Skeletal muscle satellite cell (primary cell): ENCODE measurements around the gene PLBD1.
A peak's percentile ranks its signal among the peaks of the same experiment; 100 is the strongest.

ENCODE experiments used
- H3K27me3 ChIP-seq: 2 replicates; pipeline ENCODE4 v1.7.0; 2013; ENCODE audit warnings: low read length; ENCODE audit not compliant: control insufficient read depth, insufficient read depth
- H3K36me3 ChIP-seq: 2 replicates; pipeline ENCODE4 v1.7.0; 2013; ENCODE audit warnings: mild to moderate bottlenecking, control low read depth, low read length; ENCODE audit not compliant: insufficient read depth
- H3K4me1 ChIP-seq: 2 replicates; pipeline ENCODE4 v1.7.0; 2013; ENCODE audit warnings: low read length; ENCODE audit not compliant: control insufficient read depth, insufficient read depth
- H3K4me2 ChIP-seq: 2 replicates; pipeline ENCODE4 v1.7.0; 2013; ENCODE audit warnings: mild to moderate bottlenecking, low read length
- H3K4me3 ChIP-seq: 2 replicates; pipeline ENCODE4 v1.7.0; 2013; ENCODE audit warnings: low read length
- H3K9ac ChIP-seq: 2 replicates; pipeline ENCODE4 v1.7.0; 2013; ENCODE audit warnings: mild to moderate bottlenecking, low read depth, low read length, moderate library complexity
- H3K9me3 ChIP-seq: replicated peaks from 2 replicates; pipeline ENCODE4 v1.7.0; 2013; ENCODE audit warnings: mild to moderate bottlenecking, control low read depth, low read length

Gene PLBD1

DNA sequence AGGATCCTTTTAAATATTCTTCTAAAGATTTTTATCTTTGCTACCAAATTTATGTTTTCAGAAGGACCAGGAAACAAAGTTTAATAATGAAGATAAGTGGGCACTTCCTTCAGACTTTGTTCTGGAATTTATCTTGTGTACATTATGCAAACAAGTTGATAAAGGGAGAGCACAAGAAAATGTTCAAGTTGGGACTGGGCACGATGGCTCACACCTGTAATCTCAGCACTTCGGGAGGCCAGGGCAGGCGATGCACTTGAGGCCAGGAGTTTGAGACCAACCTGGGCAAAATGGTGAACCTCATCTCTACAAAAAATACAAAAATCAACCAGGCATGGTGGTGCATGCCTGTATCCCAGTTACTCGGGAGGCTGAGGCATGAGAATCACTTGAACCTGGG lies 4.6 kb downstream of the PLBD1 start:
- no peaks in the 10 kb centered on the region for H3K27me3 ChIP-seq
- no peaks in the 10 kb centered on the region for H3K4me1 ChIP-seq
- no peak overlapping the region for H3K4me3 ChIP-seq
- no peaks in the 10 kb centered on the region for H3K36me3 ChIP-seq
- H3K4me2 ChIP-seq: no peak overlapping the region
- no peak overlapping the region for H3K9ac ChIP-seq
- no peaks in the 10 kb centered on the region for H3K9me3 ChIP-seq

DNA sequence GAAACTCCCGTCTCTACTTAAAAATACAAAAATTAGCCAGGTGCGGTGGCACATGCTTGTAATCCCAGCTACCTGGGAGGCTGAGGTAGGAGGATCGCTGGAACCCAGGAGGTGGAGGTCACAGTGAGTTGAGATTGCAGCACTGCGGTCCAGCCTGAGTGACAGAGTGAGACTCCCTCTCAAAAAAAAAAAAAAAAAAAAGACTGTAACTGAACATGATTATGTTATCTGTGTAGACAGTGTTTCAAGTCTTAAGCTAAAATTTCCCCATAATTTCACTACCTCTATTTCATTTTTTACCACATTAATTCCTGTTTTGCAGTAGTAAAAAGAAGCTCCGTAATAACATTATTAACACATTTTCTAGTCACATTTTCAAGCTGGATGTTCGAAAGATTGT lies 5.4 kb downstream of the PLBD1 start:
- H3K4me1 ChIP-seq: no peaks in the 10 kb centered on the region
- no peaks in the 10 kb centered on the region for H3K9me3 ChIP-seq
- no peak overlapping the region for H3K4me2 ChIP-seq
- no peak overlapping the region for H3K4me3 ChIP-seq
- no peaks in the 10 kb centered on the region for H3K27me3 ChIP-seq
- no peak overlapping the region for H3K9ac ChIP-seq
- H3K36me3 ChIP-seq: no peaks in the 10 kb centered on the region

DNA sequence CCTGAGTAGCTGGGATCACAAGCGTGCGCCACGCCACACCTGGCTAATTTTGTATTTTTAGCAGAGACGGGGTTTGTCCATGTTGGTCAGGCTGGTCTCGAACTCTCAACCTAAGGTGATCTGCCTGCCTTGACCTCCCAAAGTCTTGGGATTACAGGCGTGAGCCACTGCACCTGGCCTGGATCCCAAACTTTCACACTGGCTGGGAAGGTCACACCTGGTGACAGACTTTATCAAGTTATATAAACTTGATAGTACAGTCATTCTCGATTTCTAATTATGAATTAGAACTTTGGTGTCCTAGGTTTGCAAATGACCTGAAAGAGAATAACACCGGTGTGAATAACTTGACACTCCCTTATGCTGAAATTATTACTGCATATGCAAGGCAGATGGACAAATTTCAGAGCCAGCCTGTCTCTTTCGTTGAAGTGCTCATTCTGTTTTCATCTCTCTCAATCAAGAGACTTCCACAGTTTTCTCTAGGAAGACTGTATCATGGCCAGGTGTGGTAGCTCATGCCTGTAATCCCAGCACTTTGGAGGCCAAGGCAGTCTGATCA lies 5.9 kb downstream of the PLBD1 start:
- H3K9ac ChIP-seq: no peak overlapping the region
- H3K27me3 ChIP-seq: no peaks in the 10 kb centered on the region
- no peaks in the 10 kb centered on the region for H3K9me3 ChIP-seq
- H3K4me3 ChIP-seq: no peak overlapping the region
- H3K36me3 ChIP-seq: no peaks in the 10 kb centered on the region
- H3K4me1 ChIP-seq: no peaks in the 10 kb centered on the region
- no peak overlapping the region for H3K4me2 ChIP-seq

GRCh38 chr12:14560904-14561574 lies 6.6 kb downstream of the PLBD1 start:
- no peak overlapping the region for H3K9ac ChIP-seq
- H3K4me2 ChIP-seq: no peak overlapping the region
- no peaks in the 10 kb centered on the region for H3K27me3 ChIP-seq
- no peaks in the 10 kb centered on the region for H3K9me3 ChIP-seq
- H3K4me3 ChIP-seq: no peak overlapping the region
- no peaks in the 10 kb centered on the region for H3K36me3 ChIP-seq
- H3K4me1 ChIP-seq: no peaks in the 10 kb centered on the region

DNA sequence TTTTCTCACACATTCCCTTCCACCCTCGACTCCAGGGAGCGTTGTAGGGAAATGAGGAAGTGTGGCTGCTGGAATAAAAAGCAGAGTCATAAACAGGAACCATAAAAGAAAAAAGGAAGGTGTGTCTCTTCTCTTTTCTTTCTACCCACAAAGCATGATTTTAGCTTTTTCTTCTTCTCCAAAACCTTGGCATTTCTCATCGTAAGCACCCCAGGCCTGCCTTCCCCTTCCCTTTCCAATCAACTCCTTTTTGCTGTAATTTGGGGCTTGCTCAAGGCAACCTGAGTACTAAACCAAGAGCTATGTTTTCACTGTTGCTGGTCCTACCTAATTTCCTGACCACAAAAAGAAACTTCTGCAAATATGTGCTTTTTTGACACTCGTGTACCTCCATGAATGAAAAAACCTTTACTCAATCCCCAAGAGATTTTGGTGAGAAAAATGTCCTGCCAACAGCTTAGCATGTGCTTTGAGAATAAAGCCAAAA lies 9.2 kb downstream of the PLBD1 start:
- Histone ChIP-seq H3K4me1 (peaks cover 3% of the 10 kb centered on the region), H3K27me3 (no peaks in the 10 kb centered on the region), H3K9ac (no peak overlapping the region), H3K4me2 (no peak overlapping the region), H3K4me3 (no peak overlapping the region), H3K9me3 (no peaks in the 10 kb centered on the region), H3K36me3 (no peaks in the 10 kb centered on the region)

- Histone ChIP-seq H3K4me1 (peaks cover 3% of the 10 kb centered on the region), H3K27me3 (no peaks in the 10 kb centered on the region), H3K4me2 (no peak overlapping the region), H3K9me3 (no peaks in the 10 kb centered on the region), H3K9ac (no peak overlapping the region), H3K4me3 (no peak overlapping the region), H3K36me3 (no peaks in the 10 kb centered on the region)
These were observed 9.7 kb downstream of the PLBD1 start for GRCh38 chr12:14557966-14558365.

- Histone ChIP-seq H3K4me1 (peaks cover 3% of the 10 kb centered on the region), H3K4me2 (peak overlapping the region; percentile 8), H3K27me3 (no peaks in the 10 kb centered on the region), H3K9me3 (no peaks in the 10 kb centered on the region), H3K9ac (no peak overlapping the region), H3K36me3 (no peaks in the 10 kb centered on the region), H3K4me3 (no peak overlapping the region)
These were observed 13.2 kb downstream of the PLBD1 start for GRCh38 chr12:14554281-14555007.

DNA sequence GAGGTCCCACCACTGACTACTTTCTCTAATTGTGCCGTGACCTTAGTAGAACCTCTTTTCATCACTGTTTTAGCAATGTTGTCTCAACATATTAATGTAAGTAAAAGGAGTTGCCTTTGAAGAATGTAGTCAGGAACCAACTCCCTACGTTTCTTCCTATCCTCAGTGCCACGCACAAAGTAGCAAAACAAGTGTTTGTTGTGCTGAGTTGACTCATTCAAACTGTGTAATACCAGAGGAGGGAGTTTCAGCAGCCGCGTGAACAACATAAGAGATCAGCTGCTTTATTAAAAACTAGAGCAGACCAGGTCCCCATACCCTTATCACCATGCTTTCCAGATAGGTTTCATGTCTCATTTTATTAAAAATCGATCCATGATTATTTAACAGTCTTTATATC lies 19.1 kb downstream of the PLBD1 start:
- no peak overlapping the region for H3K9ac ChIP-seq
- H3K4me1 ChIP-seq: no peaks in the 10 kb centered on the region
- no peaks in the 10 kb centered on the region for H3K27me3 ChIP-seq
- H3K4me2 ChIP-seq: no peak overlapping the region
- no peak overlapping the region for H3K4me3 ChIP-seq
- no peaks in the 10 kb centered on the region for H3K36me3 ChIP-seq
- H3K9me3 ChIP-seq: no peaks in the 10 kb centered on the region

- Histone ChIP-seq H3K4me3 (no peak overlapping the region), H3K9me3 (no peaks in the 10 kb centered on the region), H3K27me3 (no peaks in the 10 kb centered on the region), H3K4me1 (no peaks in the 10 kb centered on the region), H3K36me3 (no peaks in the 10 kb centered on the region), H3K4me2 (no peak overlapping the region), H3K9ac (no peak overlapping the region)
These were observed 20.1 kb downstream of the PLBD1 start for GRCh38 chr12:14547571-14547970.

GRCh38 chr12:14545144-14546124 lies 22.2 kb downstream of the PLBD1 start:
- Histone ChIP-seq H3K9ac (no peak overlapping the region), H3K9me3 (no peaks in the 10 kb centered on the region), H3K4me2 (no peak overlapping the region), H3K4me3 (no peak overlapping the region), H3K27me3 (no peaks in the 10 kb centered on the region), H3K4me1 (no peaks in the 10 kb centered on the region), H3K36me3 (no peaks in the 10 kb centered on the region)
